Activated CD4-positive, alpha-beta T cell treated with anti-CD3 and anti-CD28 coated beads, Interleukin-10, Interleukin-2, amounts not matched to agents 100 ng/mL and 50 ng/mL, durations not matched to agents 16 hours and 8 hours (primary cell): ENCODE measurements around the gene CPNE7.

ENCODE experiments used
- DNase-seq: peaks from one replicate; pipeline ENCODE4 v3.0.0-alpha.2; 2020

Gene CPNE7

GRCh38 chr16:89575247-89576152 lies at the start of gene CPNE7:
CPNE7 (plus strand) TSS chr16:89575758; CDS start chr16:89575898, 140 bp downstream.
- DNase-seq: no peak

GRCh38 chr16:89529097-89529496 lies 46.5 kb upstream of the CPNE7 start:
- no peak for DNase-seq

- no peak for DNase-seq
Measured at GRCh38 chr16:89530401-89531381, 44.9 kb upstream of the CPNE7 start.

- no peak for DNase-seq
Measured at GRCh38 chr16:89531821-89532526, 43.6 kb upstream of the CPNE7 start.

- DNase-seq: peak; percentile 41
Measured at GRCh38 chr16:89534252-89534756, 41.3 kb upstream of the CPNE7 start.

- no peak for DNase-seq
Measured at GRCh38 chr16:89536371-89536770, 39.2 kb upstream of the CPNE7 start.

- DNase-seq: no peak
Measured at GRCh38 chr16:89536886-89537548, 38.5 kb upstream of the CPNE7 start.

GRCh38 chr16:89537549-89537925 lies 38.0 kb upstream of the CPNE7 start:
- no peak for DNase-seq

GRCh38 chr16:89538286-89538685 lies 37.3 kb upstream of the CPNE7 start:
- DNase-seq: no peak

GRCh38 chr16:89540557-89540956 lies 35.0 kb upstream of the CPNE7 start:
- DNase-seq: no peak

- DNase-seq: no peak
Measured at GRCh38 chr16:89541792-89542191, 33.8 kb upstream of the CPNE7 start.

GRCh38 chr16:89544113-89544512 lies 31.4 kb upstream of the CPNE7 start:
- DNase-seq: no peak

- DNase-seq: no peak
Measured at GRCh38 chr16:89544713-89545043, 30.9 kb upstream of the CPNE7 start.

GRCh38 chr16:89545044-89545830 lies 30.3 kb upstream of the CPNE7 start:
- DNase-seq: no peak

- no peak for DNase-seq
Measured at GRCh38 chr16:89545831-89546574, 29.6 kb upstream of the CPNE7 start.

- DNase-seq: no peak
Measured at GRCh38 chr16:89546781-89547180, 28.8 kb upstream of the CPNE7 start.

- DNase-seq: no peak
Measured at GRCh38 chr16:89547291-89547690, 28.3 kb upstream of the CPNE7 start.

GRCh38 chr16:89547860-89548259 lies 27.7 kb upstream of the CPNE7 start:
- DNase-seq: no peak

- no peak for DNase-seq
Measured at GRCh38 chr16:89548344-89549006, 27.1 kb upstream of the CPNE7 start.
